Chondrocyte (in vitro differentiated cells): ENCODE data around the gene CFHR4. TPM values are rescaled to one million over a fixed set of nuclear protein-coding genes. Genes with fewer than 3 reads are reported as not detected.
"Not testable (repeated sequence)": the region's sequence is repeated elsewhere in the genome, so short reads cannot be mapped to it uniquely, and the experiment has no call there.

Experiments used
- DNase-seq: peaks from one replicate; pipeline ENCODE4 v3.0.0; 2021; ENCODE audit warnings: mixed read lengths, low spot score
- H3K27ac Mint-ChIP-seq: one replicate; pipeline ENCODE4 v1.8.0; 2021; ENCODE audit warnings: mild to moderate bottlenecking, moderate library complexity, mixed read lengths; ENCODE audit not compliant: unreplicated experiment
- H3K27me3 Mint-ChIP-seq: 2 replicates; pipeline ENCODE4 v1.8.0; 2021; ENCODE audit warnings: low read depth, mixed read lengths
- H3K36me3 Mint-ChIP-seq: 2 replicates; pipeline ENCODE4 v1.8.0; 2021; ENCODE audit warnings: low read depth, mixed read lengths
- H3K4me1 Mint-ChIP-seq: 2 replicates; pipeline ENCODE4 v1.8.0; 2021; ENCODE audit warnings: low read depth, mild to moderate bottlenecking, mixed read lengths
- H3K4me3 Mint-ChIP-seq: one replicate; pipeline ENCODE4 v1.8.0; 2021; ENCODE audit warnings: mild to moderate bottlenecking, moderate library complexity, mixed read lengths; ENCODE audit not compliant: unreplicated experiment
- H3K9me3 Mint-ChIP-seq: 2 replicates; pipeline ENCODE4 v1.8.0; 2021; ENCODE audit warnings: low read depth, mixed read lengths
- CTCF ChIP-seq: fragments of 200-600 bp; sonication (generic); IDR thresholded peaks from 2 replicates; pipeline ENCODE4 v1.5.0; 2021; ENCODE audit warnings: antibody characterized with exemption, mild to moderate bottlenecking, moderate library complexity
- long read RNA-seq: library from polyadenylated mRNA; stranded (forward); transcript quantifications from one replicate; pipeline ENCODE4 v2.0.0, GENCODE V29; 2021
- total RNA-seq: library from RNA; stranded (reverse); gene quantifications from 3 replicates; pipeline ENCODE4 v1.2.1, GENCODE V29; 2021

CFHR4 gene
- total RNA-seq, result not detected in 3 replicates
- long read RNA-seq, result 0 reads

- DNase-seq, result no peak
- H3K4me1 Mint-ChIP-seq, result no peaks in the 10 kb centered on the region
- no peak for TF ChIP-seq CTCF
- H3K27ac Mint-ChIP-seq, result no peak within 1 kb of the TSS
- peaks cover 6% of the 10 kb centered on the region for H3K27me3 Mint-ChIP-seq
- H3K36me3 Mint-ChIP-seq, result no peaks in the 10 kb centered on the region
- H3K9me3 Mint-ChIP-seq, result peaks cover 18% of the 10 kb centered on the region
- H3K4me3 Mint-ChIP-seq, result no peak within 1 kb of the TSS
These were observed at the start of gene CFHR4 for GRCh38 chr1:196887515-196888239. Gene CFHR4 (plus strand): TSS chr1:196888052. CDS start chr1:196888151, 99 bp downstream.

GRCh38 chr1:196849613-196850492 is 38.0 kb upstream of the CFHR4 start:
- not testable (repeated sequence) for H3K4me1 Mint-ChIP-seq, H3K27ac Mint-ChIP-seq, H3K9me3 Mint-ChIP-seq, DNase-seq, H3K36me3 Mint-ChIP-seq, H3K4me3 Mint-ChIP-seq
- H3K27me3 Mint-ChIP-seq, result peaks cover 11% of the 10 kb centered on the region

GRCh38 chr1:196856053-196856452 is 31.8 kb upstream of the CFHR4 start:
- no peak for DNase-seq

GRCh38 chr1:196857188-196857587 is 30.7 kb upstream of the CFHR4 start:
- Mint-ChIP-seq H3K4me1 (no peaks in the 10 kb centered on the region), H3K36me3 (no peaks in the 10 kb centered on the region), H3K4me3 (no peak overlapping the region), H3K9me3 (no peaks in the 10 kb centered on the region), H3K27me3 (peaks cover 17% of the 10 kb centered on the region), H3K27ac (no peak overlapping the region)
- no peak for TF ChIP-seq CTCF
- no peak for DNase-seq

More at GRCh38 chr1:196856053-196856452, 31.8 kb upstream of the CFHR4 start:
- H3K36me3 Mint-ChIP-seq, result no peaks in the 10 kb centered on the region
- H3K27me3 Mint-ChIP-seq, result peaks cover 17% of the 10 kb centered on the region
- TF ChIP-seq CTCF, result no peak
- H3K27ac Mint-ChIP-seq, result no peak overlapping the region
- H3K9me3 Mint-ChIP-seq, result no peaks in the 10 kb centered on the region
- H3K4me1 Mint-ChIP-seq, result no peaks in the 10 kb centered on the region
- no peak overlapping the region for H3K4me3 Mint-ChIP-seq

- Mint-ChIP-seq H3K27ac (no peak overlapping the region), H3K9me3 (peaks cover 5% of the 10 kb centered on the region)
- TF ChIP-seq CTCF, result no peak
These were observed 29.0 kb upstream of the CFHR4 start for GRCh38 chr1:196858811-196859210.

More at GRCh38 chr1:196858811-196859210, 29.0 kb upstream of the CFHR4 start:
- H3K4me3 Mint-ChIP-seq, result no peak overlapping the region
- no peaks in the 10 kb centered on the region for H3K36me3 Mint-ChIP-seq
- peaks cover 17% of the 10 kb centered on the region for H3K27me3 Mint-ChIP-seq
- H3K4me1 Mint-ChIP-seq, result no peaks in the 10 kb centered on the region
- no peak for DNase-seq
